SU-DHL-6 (cell line): ENCODE results near the gene SOWAHB.

Experiments used
- CTCF ChIP-seq: fragments of 200-600 bp; sonication (generic); IDR thresholded peaks from one replicate; pipeline ENCODE4 v1.5.1; 2017; ENCODE audit warnings: antibody characterized with exemption, mild to moderate bottlenecking, low read length, moderate library complexity; ENCODE audit not compliant: insufficient read depth, poor library complexity, severe bottlenecking
- EZH2phosphoT487 ChIP-seq: fragments of 200-600 bp; sonication (generic), shearing (Covaris generic); conservative IDR thresholded peaks from 2 replicates; pipeline ENCODE4 v1.6.1; 2018; ENCODE audit warnings: mild to moderate bottlenecking, antibody characterized with exemption, low read length, moderate library complexity, mixed read lengths

- no peak for TF ChIP-seq CTCF
- TF ChIP-seq EZH2phosphoT487: no peak
These were observed 32.7 kb upstream of the SOWAHB start for GRCh38 chr4:76930685-76931084.
